ENCODE measurements around the gene SGCA. TPM values are rescaled to one million over a fixed set of nuclear protein-coding genes. Genes with fewer than 3 reads are reported as not detected.

The SGCA gene
- total and polyA plus RNA-seq, 12 donors: 0.28 to 5.5 (median 1.6) TPM; not detected in 4

DNA sequence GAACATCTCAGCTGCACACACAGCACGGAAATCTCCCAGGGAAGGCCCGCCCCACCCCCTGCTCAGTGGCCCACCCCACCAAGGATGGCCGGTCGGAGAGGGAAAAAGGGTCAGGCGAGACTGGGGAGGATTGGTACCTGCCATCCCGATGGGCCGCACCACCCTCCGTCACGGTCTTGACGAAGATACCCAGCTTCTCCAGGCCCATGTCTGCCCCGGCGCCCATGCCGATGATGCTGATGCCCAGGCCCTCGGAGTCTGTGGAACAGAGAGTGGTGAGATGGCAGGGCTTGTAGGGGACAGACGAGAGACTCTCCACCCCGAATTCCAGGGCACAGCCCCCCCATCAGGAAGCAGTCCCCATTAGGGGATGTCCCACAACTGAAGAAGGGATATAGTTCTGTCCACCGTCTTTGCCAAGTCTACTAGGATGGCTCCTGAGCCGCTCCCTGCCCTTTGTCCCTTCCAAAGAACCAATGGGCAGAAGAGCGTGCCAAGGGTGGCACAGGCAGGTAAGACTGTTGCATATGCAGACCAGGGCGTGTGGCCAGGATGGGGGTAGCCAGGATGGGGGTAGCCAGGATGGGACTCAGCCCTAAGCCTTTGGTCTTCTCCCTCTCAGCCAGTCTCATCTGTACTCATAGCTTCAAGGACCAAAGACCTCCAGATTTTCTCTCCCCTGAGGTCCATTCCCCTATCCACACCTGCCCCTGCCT, 22.2 kb upstream of the SGCA start:
- intact Hi-C loops (cut with DNase I): no loop called here
- Histone ChIP-seq H3K4me3 (no peak overlapping the region), H3K4me1 (replicated peaks in 1 of 2) (peaks cover 42 to 47% of the 10 kb centered on the region in 2 donors), H3K27ac (no peak overlapping the region), H3K27me3 (no peaks in the 10 kb centered on the region), H3K9me3 (replicated peaks in 1 of 3) (no peaks in the 10 kb centered on the region), H3K36me3 (replicated peaks in 1 of 2) (peaks cover 0 to 67% of the 10 kb centered on the region in 2 donors)
- 82 to 96% (median 93%) methylated on average over 4 to 20 of the region's 20 CpGs for WGBS, 4 donors
- no peak for DNase-seq
- TF ChIP-seq, protein P1, sequence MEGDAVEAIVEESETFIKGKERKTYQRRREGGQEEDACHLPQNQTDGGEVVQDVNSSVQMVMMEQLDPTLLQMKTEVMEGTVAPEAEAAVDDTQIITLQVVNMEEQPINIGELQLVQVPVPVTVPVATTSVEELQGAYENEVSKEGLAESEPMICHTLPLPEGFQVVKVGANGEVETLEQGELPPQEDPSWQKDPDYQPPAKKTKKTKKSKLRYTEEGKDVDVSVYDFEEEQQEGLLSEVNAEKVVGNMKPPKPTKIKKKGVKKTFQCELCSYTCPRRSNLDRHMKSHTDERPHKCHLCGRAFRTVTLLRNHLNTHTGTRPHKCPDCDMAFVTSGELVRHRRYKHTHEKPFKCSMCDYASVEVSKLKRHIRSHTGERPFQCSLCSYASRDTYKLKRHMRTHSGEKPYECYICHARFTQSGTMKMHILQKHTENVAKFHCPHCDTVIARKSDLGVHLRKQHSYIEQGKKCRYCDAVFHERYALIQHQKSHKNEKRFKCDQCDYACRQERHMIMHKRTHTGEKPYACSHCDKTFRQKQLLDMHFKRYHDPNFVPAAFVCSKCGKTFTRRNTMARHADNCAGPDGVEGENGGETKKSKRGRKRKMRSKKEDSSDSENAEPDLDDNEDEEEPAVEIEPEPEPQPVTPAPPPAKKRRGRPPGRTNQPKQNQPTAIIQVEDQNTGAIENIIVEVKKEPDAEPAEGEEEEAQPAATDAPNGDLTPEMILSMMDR (IDR thresholded peaks at IDR 0.05): no peak
- no peak for TF ChIP-seq POLR2A (IDR thresholded peaks at IDR 0.05)

DNA sequence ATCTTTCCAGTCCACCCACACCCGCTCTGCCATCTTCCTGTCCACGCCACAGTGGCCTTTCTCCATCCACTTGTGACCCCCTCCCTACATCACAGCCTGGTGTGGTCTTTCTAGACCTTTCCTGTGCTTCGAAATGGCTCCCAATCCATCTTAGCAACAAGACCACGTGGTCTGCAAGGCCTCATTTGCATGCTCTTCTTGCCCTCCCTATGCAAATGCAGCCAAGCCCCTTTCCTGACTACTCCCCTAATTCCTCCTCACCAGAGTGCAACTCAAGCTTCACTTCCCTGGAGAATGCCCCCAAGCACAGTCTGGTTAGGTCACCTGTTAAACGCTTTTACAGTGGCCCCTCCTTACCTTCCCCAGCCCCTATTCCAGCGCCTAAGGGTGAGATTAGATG, 21.4 kb upstream of the SGCA start:
- DNase-seq: no peak
- H3K4me3 ChIP-seq: no peak overlapping the region
- intact Hi-C loops (cut with DNase I): no loop called here
- no peaks in the 10 kb centered on the region for H3K9me3 ChIP-seq (replicated peaks in 1 of 3)
- H3K4me1 ChIP-seq (replicated peaks in 1 of 2): peaks cover 48% of the 10 kb centered on the region in 2 donors
- peaks cover 0 to 60% of the 10 kb centered on the region in 2 donors for H3K36me3 ChIP-seq (replicated peaks in 1 of 2)
- H3K27ac ChIP-seq: peak overlapping the region in 3 of 5 donors; percentile 33 to 94 (median 35)
- 72 to 80% (median 77%) methylated on average over 6 of the region's 6 CpGs for WGBS, 4 donors
- no peaks in the 10 kb centered on the region for H3K27me3 ChIP-seq
- TF ChIP-seq, protein P1 (IDR thresholded peaks at IDR 0.05): no peak
- TF ChIP-seq POLR2A (IDR thresholded peaks at IDR 0.05): no peak

DNA sequence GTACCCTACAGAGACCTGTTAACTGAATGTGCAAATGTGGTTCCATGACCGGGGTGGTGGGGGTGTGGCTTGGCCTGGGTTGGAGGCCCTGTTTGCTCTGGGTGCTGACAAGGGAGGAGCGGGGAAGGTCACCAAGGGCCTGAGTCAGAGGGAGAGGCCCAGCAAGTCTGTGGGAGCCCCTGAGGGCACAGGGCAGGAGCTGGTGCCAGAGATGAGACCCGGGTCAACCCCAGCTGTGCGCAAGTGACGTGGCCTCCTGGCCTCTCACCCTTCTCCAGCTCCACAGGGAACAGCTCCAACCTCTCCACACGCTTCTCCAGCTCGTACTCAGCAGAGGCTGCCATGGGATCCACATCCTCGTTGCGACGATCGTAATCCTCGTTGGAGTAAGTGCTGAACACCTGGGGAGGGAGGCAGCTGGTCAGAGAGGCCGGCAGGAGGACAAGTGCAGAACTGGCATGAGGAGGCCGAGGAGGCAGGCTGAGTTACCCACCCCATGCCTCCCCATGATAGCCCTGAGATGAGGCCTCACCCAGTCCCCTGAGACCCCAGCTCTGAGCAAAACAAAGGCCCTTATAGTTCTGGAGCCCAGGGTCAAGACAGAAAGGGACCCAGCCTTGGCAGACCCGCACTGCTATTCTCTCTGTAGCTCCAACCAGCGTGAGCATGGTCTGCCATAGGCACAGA, 20.8 kb upstream of the SGCA start:
- peaks cover 47 to 52% of the 10 kb centered on the region in 2 donors for H3K4me1 ChIP-seq (replicated peaks in 1 of 2)
- H3K27ac ChIP-seq: peak overlapping the region in 4 of 5 donors; percentile 33 to 94 (median 54)
- DNase-seq: peak; percentile 74 to 94 (median 89)
- peaks cover 0 to 53% of the 10 kb centered on the region in 2 donors for H3K36me3 ChIP-seq (replicated peaks in 1 of 2)
- TF ChIP-seq, protein P1 (IDR thresholded peaks at IDR 0.05): no peak
- TF ChIP-seq POLR2A (IDR thresholded peaks at IDR 0.05): no peak
- H3K27me3 ChIP-seq: no peaks in the 10 kb centered on the region
- 46 to 52% (median 49%) methylated on average over 13 to 16 of the region's 16 CpGs for WGBS, 4 donors
- intact Hi-C loops (cut with DNase I): loop anchor here in 1 of 2 donors (5.0 kb wide), 1 partner anchor 48 kb away; the partner anchor contains the start of gene PDK2
- H3K9me3 ChIP-seq (replicated peaks in 1 of 3): no peaks in the 10 kb centered on the region
- H3K4me3 ChIP-seq: no peak overlapping the region

DNA sequence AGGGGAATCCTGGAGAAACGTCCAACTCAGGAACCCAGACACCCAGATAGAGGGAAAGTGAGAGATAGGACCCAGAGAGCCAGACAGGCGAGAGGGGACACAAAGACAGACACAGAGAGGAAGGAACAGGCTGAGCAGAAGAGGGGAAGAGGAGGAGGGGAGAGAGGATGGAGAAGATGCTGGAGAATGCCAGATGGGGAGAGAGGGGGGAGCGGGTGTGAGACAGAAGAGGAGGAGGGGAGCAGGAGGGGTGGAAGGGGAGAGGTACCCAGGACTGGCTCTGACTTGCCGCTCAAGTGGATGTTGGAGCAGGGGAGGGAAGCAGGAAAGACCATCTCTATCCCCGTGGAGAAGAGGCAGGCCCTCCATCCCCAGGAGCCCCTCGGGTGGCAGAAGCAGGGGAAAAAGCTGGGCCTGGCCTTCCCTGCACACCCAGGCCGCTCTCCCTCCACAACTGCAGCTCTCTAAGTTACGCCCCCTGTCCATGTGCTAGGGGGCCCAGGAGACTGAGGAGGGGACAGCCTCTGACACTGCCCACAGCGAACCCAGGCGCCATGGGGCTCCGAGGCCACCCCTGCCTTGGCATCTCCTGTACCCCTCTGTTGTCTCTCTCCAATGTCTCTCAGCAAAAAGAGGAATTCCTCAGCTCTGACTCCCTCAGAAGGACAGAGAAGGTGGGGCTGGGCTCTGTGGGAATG, 20.1 kb upstream of the SGCA start:
- DNase-seq: no peak
- no peak overlapping the region for H3K4me3 ChIP-seq
- H3K27ac ChIP-seq: peak overlapping the region in 4 of 5 donors; percentile 33 to 94 (median 64)
- 70 to 74% (median 72%) methylated on average over 9 to 11 of the region's 11 CpGs for WGBS, 4 donors
- peaks cover 40 to 52% of the 10 kb centered on the region in 2 donors for H3K4me1 ChIP-seq (replicated peaks in 1 of 2)
- no peaks in the 10 kb centered on the region for H3K27me3 ChIP-seq
- H3K36me3 ChIP-seq (replicated peaks in 1 of 2): peaks cover 0 to 47% of the 10 kb centered on the region in 2 donors
- intact Hi-C loops (cut with DNase I): loop anchor here in 1 of 2 donors (5.0 kb wide), 1 partner anchor 48 kb away; the partner anchor contains the start of gene PDK2
- H3K9me3 ChIP-seq (replicated peaks in 1 of 3): no peaks in the 10 kb centered on the region
- no peak for TF ChIP-seq POLR2A (IDR thresholded peaks at IDR 0.05)
- TF ChIP-seq, protein P1 (IDR thresholded peaks at IDR 0.05): no peak
